Right lobe of liver (tissue), 4 donors: ENCODE data around the gene ITGAE.

Experiments
- POLR2A ChIP-seq: fragments of 450-650 bp; IDR thresholded peaks from one replicate; pipeline ENCODE4 v1.6.1; 2017; ENCODE audit warnings: antibody characterized with exemption, mild to moderate bottlenecking
- TF ChIP-seq, protein P1 (sequence below), 4 donors: fragments of 200-600 bp in 3 of 4; fragments of 450-650 bp in 1 of 4; IDR thresholded peaks; one replicate each; pipeline versions ENCODE4 v1.5.1 to v1.8.0; 2016 to 2022; ENCODE audit warnings: antibody characterized with exemption in 4 of 4, mild to moderate bottlenecking in 2 of 4
- donor health status: DM: no; HTN: no; CAD: no.
- donor health status: DM: no; HTN: no; CAD: no.
- donor health status: DM: no; HTN: yes; CAD: no.

GRCh38 chr17:3678821-3679530, 122.0 kb downstream of the ITGAE start:
- TF ChIP-seq, protein P1, sequence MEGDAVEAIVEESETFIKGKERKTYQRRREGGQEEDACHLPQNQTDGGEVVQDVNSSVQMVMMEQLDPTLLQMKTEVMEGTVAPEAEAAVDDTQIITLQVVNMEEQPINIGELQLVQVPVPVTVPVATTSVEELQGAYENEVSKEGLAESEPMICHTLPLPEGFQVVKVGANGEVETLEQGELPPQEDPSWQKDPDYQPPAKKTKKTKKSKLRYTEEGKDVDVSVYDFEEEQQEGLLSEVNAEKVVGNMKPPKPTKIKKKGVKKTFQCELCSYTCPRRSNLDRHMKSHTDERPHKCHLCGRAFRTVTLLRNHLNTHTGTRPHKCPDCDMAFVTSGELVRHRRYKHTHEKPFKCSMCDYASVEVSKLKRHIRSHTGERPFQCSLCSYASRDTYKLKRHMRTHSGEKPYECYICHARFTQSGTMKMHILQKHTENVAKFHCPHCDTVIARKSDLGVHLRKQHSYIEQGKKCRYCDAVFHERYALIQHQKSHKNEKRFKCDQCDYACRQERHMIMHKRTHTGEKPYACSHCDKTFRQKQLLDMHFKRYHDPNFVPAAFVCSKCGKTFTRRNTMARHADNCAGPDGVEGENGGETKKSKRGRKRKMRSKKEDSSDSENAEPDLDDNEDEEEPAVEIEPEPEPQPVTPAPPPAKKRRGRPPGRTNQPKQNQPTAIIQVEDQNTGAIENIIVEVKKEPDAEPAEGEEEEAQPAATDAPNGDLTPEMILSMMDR (IDR thresholded peaks at IDR 0.05): no peak
- TF ChIP-seq POLR2A: no peak
